Neural cell (in vitro differentiated cells): Measurements from ENCODE around the gene ADRB2. TPM values are rescaled to one million over a fixed set of nuclear protein-coding genes. Genes with fewer than 3 reads are reported as not detected.

ENCODE experiments used
- H2AFZ ChIP-seq: fragments of 200-600, 300-800 bp; sonication (generic), shearing (Covaris generic); 2 replicates; pipeline ENCODE4 v1.6.0; 2014; ENCODE audit warnings: low read depth, mild to moderate bottlenecking, antibody characterized with exemption, low read length, moderate library complexity
- H3F3A ChIP-seq: fragments of 200-600 bp; shearing (Covaris generic); 2 replicates; pipeline ENCODE4 v1.6.1; 2016; ENCODE audit warnings: mild to moderate bottlenecking, moderate library complexity, mixed read lengths, antibody characterized with exemption, low read length; ENCODE audit not compliant: insufficient read depth, poor library complexity, severe bottlenecking
- H3K27ac ChIP-seq: fragments of 200-600, 300-800 bp; sonication (generic), shearing (Covaris generic); 2 replicates; pipeline ENCODE4 v1.5.1; 2014; ENCODE audit warnings: mild to moderate bottlenecking, low read length, moderate library complexity
- H3K27me3 ChIP-seq: fragments of 300-800, 200-600 bp; sonication (generic), shearing (Covaris generic); 2 replicates; pipeline ENCODE4 v1.6.0; 2014; ENCODE audit warnings: mild to moderate bottlenecking, low read depth, low read length, moderate library complexity; ENCODE audit not compliant: insufficient read depth
- H3K36me3 ChIP-seq: fragments of 300-800, 200-600 bp; sonication (generic), shearing (Covaris generic); 2 replicates; pipeline ENCODE4 v1.5.1; 2014; ENCODE audit warnings: mild to moderate bottlenecking, antibody characterized with exemption, low read length, moderate library complexity; ENCODE audit not compliant: insufficient read depth
- H3K4me2 ChIP-seq: fragments of 300-800, 200-600 bp; sonication (generic), shearing (Covaris generic); 2 replicates; pipeline ENCODE4 v1.6.0; 2014; ENCODE audit warnings: mild to moderate bottlenecking, low read length
- H3K4me3 ChIP-seq: fragments of 300-800, 200-600 bp; sonication (generic), shearing (Covaris generic); 2 replicates; pipeline ENCODE4 v1.5.1; 2014; ENCODE audit warnings: mild to moderate bottlenecking, low read length, moderate library complexity
- H3K79me2 ChIP-seq: fragments of 200-600 bp; shearing (Covaris generic); replicated peaks from 2 replicates; pipeline ENCODE4 v1.6.0; 2014; ENCODE audit warnings: mild to moderate bottlenecking, low read length, moderate library complexity; ENCODE audit not compliant: insufficient read depth
- H3K9ac ChIP-seq: fragments of 300-800, 200-600 bp; sonication (generic), shearing (Covaris generic); 2 replicates; pipeline ENCODE4 v1.6.1; 2016; ENCODE audit warnings: mild to moderate bottlenecking, low read length, mixed read lengths
- H3K9me2 ChIP-seq: fragments of 200-600 bp; shearing (Covaris generic); 2 replicates; pipeline ENCODE4 v1.6.1; 2016; ENCODE audit warnings: mild to moderate bottlenecking, low read length, mixed read lengths; ENCODE audit not compliant: insufficient read depth
- H3K9me3 ChIP-seq: fragments of 200-600, 300-800 bp; sonication (generic), shearing (Covaris generic); 2 replicates; pipeline ENCODE4 v1.6.1; 2016; ENCODE audit warnings: mild to moderate bottlenecking, mixed run types, low read length, moderate library complexity, mixed read lengths
- H4K20me1 ChIP-seq: fragments of 200-600 bp; shearing (Covaris generic); 2 replicates; pipeline ENCODE4 v1.6.1; 2016; ENCODE audit warnings: mild to moderate bottlenecking, mixed run types; ENCODE audit not compliant: insufficient read depth
- CTCF ChIP-seq: fragments of 450-650 bp; IDR thresholded peaks from 2 replicates; pipeline ENCODE4 v1.5.1; 2014; ENCODE audit warnings: antibody characterized with exemption, mild to moderate bottlenecking, moderate library complexity; ENCODE audit not compliant: poor library complexity, severe bottlenecking
- EP300 ChIP-seq: fragments of 450-650 bp; conservative IDR thresholded peaks from 2 replicates; pipeline ENCODE4 v1.6.1; 2014; ENCODE audit warnings: antibody characterized with exemption, mild to moderate bottlenecking, moderate library complexity; ENCODE audit not compliant: poor library complexity, severe bottlenecking
- EZH2 ChIP-seq: fragments of 200-600, 300-800 bp; shearing (Covaris generic), sonication (generic); IDR thresholded peaks from 2 replicates; pipeline ENCODE4 v1.6.1; 2014; ENCODE audit warnings: antibody characterized with exemption, low read length, borderline replicate concordance, mild to moderate bottlenecking; ENCODE audit not compliant: insufficient read depth, poor library complexity, severe bottlenecking
- MXI1 ChIP-seq: fragments of 450-650 bp; conservative IDR thresholded peaks from 2 replicates; pipeline ENCODE4 v1.6.1; 2014; ENCODE audit warnings: antibody characterized with exemption, mild to moderate bottlenecking; ENCODE audit not compliant: poor library complexity, severe bottlenecking
- POLR2AphosphoS5 ChIP-seq: IDR thresholded peaks from 2 replicates; pipeline ENCODE4 v1.6.1; 2012
- RAD21 ChIP-seq: fragments of 450-650 bp; conservative IDR thresholded peaks from 2 replicates; pipeline ENCODE4 v1.6.1; 2014; ENCODE audit warnings: antibody characterized with exemption, mild to moderate bottlenecking, moderate library complexity
- REST ChIP-seq: IDR thresholded peaks from 2 replicates; pipeline ENCODE4 v1.6.1; 2012; ENCODE audit warnings: borderline replicate concordance
- SMC3 ChIP-seq: fragments of 450-650 bp; conservative IDR thresholded peaks from 2 replicates; pipeline ENCODE4 v1.6.1; 2014; ENCODE audit warnings: antibody characterized with exemption, mild to moderate bottlenecking, moderate library complexity; ENCODE audit not compliant: poor library complexity
- TAF1 ChIP-seq: IDR thresholded peaks from 2 replicates; pipeline ENCODE4 v1.6.1; 2012; ENCODE audit warnings: low read depth
- polyA plus RNA-seq: library from polyadenylated mRNA; depleted of rRNA; stranded (reverse); fragments of >200 nt; gene quantifications from 2 replicates; pipeline ENCODE4 v1.2.3, GENCODE V29; 2014

Gene ADRB2
- polyA plus RNA-seq, 1 donor from 2014 or later: not detected

- Histone ChIP-seq H3K27ac (no peak overlapping the region), H2AFZ (no peak overlapping the region), H4K20me1 (no peaks in the 10 kb centered on the region), H3K27me3 (no peaks in the 10 kb centered on the region), H3K4me3 (no peak overlapping the region), H3K4me2 (no peak overlapping the region), H3K9me2 (no peaks in the 10 kb centered on the region), H3K9me3 (no peaks in the 10 kb centered on the region), H3F3A (no peaks in the 10 kb centered on the region), H3K79me2 (no peaks in the 10 kb centered on the region), H3K9ac (no peak overlapping the region), H3K36me3 (no peaks in the 10 kb centered on the region)
- TF ChIP-seq CTCF: no peak
- no peak for TF ChIP-seq POLR2AphosphoS5
- TF ChIP-seq SMC3: no peak
- TF ChIP-seq TAF1: no peak
- no peak for TF ChIP-seq REST
These were observed 15.1 kb downstream of the ADRB2 start for GRCh38 chr5:148841519-148841918.

- no peaks in the 10 kb centered on the region for H3F3A ChIP-seq
- H3K9me3 ChIP-seq: no peaks in the 10 kb centered on the region
- H2AFZ ChIP-seq: no peak overlapping the region
- H4K20me1 ChIP-seq: no peaks in the 10 kb centered on the region
- H3K79me2 ChIP-seq: no peaks in the 10 kb centered on the region
- H3K36me3 ChIP-seq: no peaks in the 10 kb centered on the region
- H3K9me2 ChIP-seq: no peaks in the 10 kb centered on the region
- H3K4me2 ChIP-seq: no peak overlapping the region
- no peak overlapping the region for H3K9ac ChIP-seq
- TF ChIP-seq EP300: no peak
- no peak for TF ChIP-seq CTCF
- no peak for TF ChIP-seq RAD21
- no peak for TF ChIP-seq POLR2AphosphoS5
- no peak for TF ChIP-seq TAF1
- no peak for TF ChIP-seq SMC3
- TF ChIP-seq MXI1: no peak
- no peak for TF ChIP-seq EZH2
- no peak for TF ChIP-seq REST
- no peak overlapping the region for H3K4me3 ChIP-seq
- no peak overlapping the region for H3K27ac ChIP-seq
- no peaks in the 10 kb centered on the region for H3K27me3 ChIP-seq
These were observed 15.8 kb downstream of the ADRB2 start for GRCh38 chr5:148842161-148842560.
